IMR-90 (cell line): Measurements from ENCODE around the gene HSPB9. TPM values are rescaled to one million over a fixed set of nuclear protein-coding genes. Genes with fewer than 3 reads are reported as not detected.

Source experiments
- ATAC-seq: fragments of 200-7000 bp; cut with Tn5 transposase; 2 replicates; pipeline ENCODE4 v1.9.1; 2020; ENCODE audit warnings: low read depth, mild to moderate bottlenecking, moderate library complexity
- BruUV-seq: library from RNA; stranded (reverse); fragments of 400-500 nt; replicated peaks from 2 replicates; lab custom pipeline; 2021; lab: Mats Ljungman, UMichigan
- CTCF ChIA-PET: fragments of 300-600 bp; formaldehyde crosslinking; extraction: SDS; loops from one replicate; lab custom pipeline; 2021; ENCODE audit warnings: antibody characterized with exemption; lab: Yijun Ruan, JAX
- POLR2A ChIA-PET: fragments of 300-600 bp; sonication (Branson Sonifier 250); formaldehyde crosslinking; loops from one replicate; lab custom pipeline; 2022; ENCODE audit warnings: antibody characterized with exemption; ENCODE audit not compliant: unreplicated experiment; lab: Charles Lee
- DNase-seq: peaks from one replicate; pipeline ENCODE4 v3.0.0; 2013
- H2AFZ ChIP-seq: replicated peaks from 2 replicates; pipeline ENCODE3; 2013; ENCODE audit warnings: low read length, mild to moderate bottlenecking; ENCODE audit not compliant: poor library complexity
- H2AK5ac ChIP-seq: 2 replicates; pipeline ENCODE4 v1.6.1; 2013; ENCODE audit warnings: low read depth, low read length, inconsistent platforms
- H2AK9ac ChIP-seq: replicated peaks from 2 replicates; pipeline ENCODE3; 2013; ENCODE audit warnings: mild to moderate bottlenecking, low read depth, low read length, moderate library complexity; ENCODE audit not compliant: poor library complexity
- H2BK120ac ChIP-seq: 2 replicates; pipeline ENCODE4 v1.6.1; 2013; ENCODE audit warnings: low read depth, low read length, inconsistent platforms
- H2BK15ac ChIP-seq: 3 replicates; pipeline ENCODE4 v1.6.1; 2013; ENCODE audit warnings: low read depth, low read length, inconsistent platforms
- H2BK20ac ChIP-seq: 2 replicates; pipeline ENCODE4 v1.6.1; 2013; ENCODE audit warnings: low read depth, mild to moderate bottlenecking, inconsistent platforms, low read length, moderate library complexity
- H2BK5ac ChIP-seq: 2 replicates; pipeline ENCODE4 v1.6.1; 2013; ENCODE audit warnings: mild to moderate bottlenecking, low read depth, low read length, inconsistent platforms; ENCODE audit not compliant: poor library complexity, severe bottlenecking
- H3K14ac ChIP-seq: replicated peaks from 2 replicates; pipeline ENCODE4 v1.6.1; 2013; ENCODE audit warnings: low read depth, low read length, inconsistent platforms
- H3K18ac ChIP-seq: 2 replicates; pipeline ENCODE4 v1.6.1; 2013; ENCODE audit warnings: low read depth, low read length, control low read depth
- H3K23ac ChIP-seq: 2 replicates; pipeline ENCODE4 v1.6.1; 2013; ENCODE audit warnings: low read depth, low read length, inconsistent platforms
- H3K27ac ChIP-seq: 2 replicates; pipeline ENCODE4 v1.5.1; 2013; ENCODE audit warnings: mild to moderate bottlenecking, control low read depth, low read length; ENCODE audit not compliant: insufficient read depth
- H3K27me3 ChIP-seq: 2 replicates; pipeline ENCODE4 v1.6.1; 2013; ENCODE audit warnings: low read length; ENCODE audit not compliant: control insufficient read depth, insufficient read depth
- H3K36me3 ChIP-seq: 2 replicates; pipeline ENCODE4 v1.6.1; 2013; ENCODE audit warnings: low read length, mixed read lengths; ENCODE audit not compliant: control insufficient read depth, insufficient read depth
- H3K4ac ChIP-seq: 2 replicates; pipeline ENCODE4 v1.6.1; 2013; ENCODE audit warnings: low read depth, low read length, inconsistent platforms
- H3K4me1 ChIP-seq: 2 replicates; pipeline ENCODE4 v1.6.1; 2013; ENCODE audit warnings: low read length, mixed read lengths; ENCODE audit not compliant: control insufficient read depth, insufficient read depth
- H3K4me2 ChIP-seq: 2 replicates; pipeline ENCODE4 v1.6.1; 2013; ENCODE audit warnings: low read depth, mild to moderate bottlenecking, control low read depth, low read length, moderate library complexity
- H3K4me3 ChIP-seq: 2 replicates; pipeline ENCODE4 v1.5.1; 2013; ENCODE audit warnings: low read depth, mild to moderate bottlenecking, control low read depth, low read length, moderate library complexity; ENCODE audit not compliant: insufficient read depth
- H3K56ac ChIP-seq: 2 replicates; pipeline ENCODE4 v1.6.1; 2013; ENCODE audit warnings: low read length, inconsistent platforms; ENCODE audit not compliant: insufficient read depth; ENCODE audit errors: extremely low read depth
- H3K79me1 ChIP-seq, 2 experiments: 2 replicates each; pipeline ENCODE4 v1.6.1; 2013; ENCODE audit warnings: low read length in 2 of 2, inconsistent platforms in 1 of 2, low read depth in 1 of 2
- H3K9ac ChIP-seq: 2 replicates; pipeline ENCODE4 v1.6.1; 2013; ENCODE audit warnings: low read depth, low read length, control low read depth
- H3K9me1 ChIP-seq: 2 replicates; pipeline ENCODE4 v1.6.1; 2013; ENCODE audit warnings: low read length, inconsistent platforms; ENCODE audit not compliant: insufficient read depth
- H3K9me3 ChIP-seq: 2 replicates; pipeline ENCODE4 v1.6.1; 2013; ENCODE audit warnings: low read length; ENCODE audit not compliant: control insufficient read depth, insufficient read depth
- H4K20me1 ChIP-seq: 2 replicates; pipeline ENCODE4 v1.6.1; 2013; ENCODE audit warnings: low read length, inconsistent platforms; ENCODE audit not compliant: insufficient read depth
- H4K5ac ChIP-seq: 2 replicates; pipeline ENCODE4 v1.6.1; 2013; ENCODE audit warnings: mild to moderate bottlenecking, low read depth, low read length, control low read depth
- H4K8ac ChIP-seq, 2 experiments: 2 replicates each; pipeline ENCODE4 v1.6.1; 2013; ENCODE audit warnings: low read depth in 2 of 2, low read length in 2 of 2, control low read depth in 1 of 2, inconsistent platforms in 1 of 2
- H4K91ac ChIP-seq: 2 replicates; pipeline ENCODE4 v1.6.1; 2013; ENCODE audit warnings: low read depth, low read length, inconsistent platforms; ENCODE audit not compliant: insufficient read depth
- BHLHE40 ChIP-seq: fragments of 150-350 bp; IDR thresholded peaks from 2 replicates; pipeline ENCODE4 v1.6.1; 2016; ENCODE audit warnings: mild to moderate bottlenecking, low read depth, low read length
- CEBPB ChIP-seq: IDR thresholded peaks from 2 replicates; pipeline ENCODE4 v1.6.1; 2012; ENCODE audit warnings: low read depth, low read length, improper control_type of control experiment
- CHD1 ChIP-seq: IDR thresholded peaks from 2 replicates; pipeline ENCODE4 v1.6.1; 2012; ENCODE audit warnings: low read depth, low read length, improper control_type of control experiment
- CTCF ChIP-seq: conservative IDR thresholded peaks from 2 replicates; pipeline ENCODE4 v1.5.1; 2012; ENCODE audit warnings: mild to moderate bottlenecking, low read depth, low read length, improper control_type of control experiment
- FOS ChIP-seq: fragments of 150-350 bp; IDR thresholded peaks from 2 replicates; pipeline ENCODE4 v1.6.1; 2016; ENCODE audit warnings: low read depth, low read length
- MAFK ChIP-seq: IDR thresholded peaks from 2 replicates; pipeline ENCODE4 v1.6.1; 2012; ENCODE audit warnings: low read depth, low read length, improper control_type of control experiment
- MAZ ChIP-seq: IDR thresholded peaks from 2 replicates; pipeline ENCODE4 v1.6.1; 2012; ENCODE audit warnings: low read depth, mild to moderate bottlenecking, low read length, improper control_type of control experiment, moderate library complexity, borderline replicate concordance
- MXI1 ChIP-seq: IDR thresholded peaks from 2 replicates; pipeline ENCODE4 v1.6.1; 2012; ENCODE audit warnings: low read depth, mild to moderate bottlenecking, low read length, moderate library complexity, borderline replicate concordance
- NFE2L2 ChIP-seq: fragments of 150-350 bp; IDR thresholded peaks from 2 replicates; pipeline ENCODE4 v1.6.1; 2016; ENCODE audit warnings: low read depth, mild to moderate bottlenecking, low read length
- POLR2A ChIP-seq: IDR thresholded peaks from 2 replicates; pipeline ENCODE4 v1.6.1; 2012; ENCODE audit warnings: mild to moderate bottlenecking, low read depth, low read length
- RAD21 ChIP-seq: IDR thresholded peaks from 2 replicates; pipeline ENCODE4 v1.6.1; 2012; ENCODE audit warnings: low read length, improper control_type of control experiment
- RFX5 ChIP-seq: IDR thresholded peaks from 2 replicates; pipeline ENCODE4 v1.8.0; 2012; ENCODE audit warnings: low read depth, mild to moderate bottlenecking, low read length, moderate library complexity
- SMC3 ChIP-seq: fragments of 150-350 bp; IDR thresholded peaks from 2 replicates; pipeline ENCODE4 v1.6.1; 2016; ENCODE audit warnings: low read depth, mild to moderate bottlenecking, antibody characterized with exemption, low read length, moderate library complexity
- USF2 ChIP-seq: fragments of 150-350 bp; IDR thresholded peaks from 2 replicates; pipeline ENCODE4 v1.6.1; 2017; ENCODE audit warnings: mild to moderate bottlenecking, antibody characterized with exemption, low read length, low read depth
- WGBS, 2 experiments: methylation state at CpG; one replicate each; pipeline versions ENCODE4 v1.1.5 to v1.1.7; 2013; ENCODE audit warnings: missing lambda C conversion rate in 2 of 2; ENCODE audit not compliant: insufficient read length in 1 of 2; ENCODE audit errors: extremely low coverage in 2 of 2; 5-methylcytosine and 5-hydroxymethylcytosine counted together
- dilution Hi-C: fragments of 300-500 bp; cut with HindIII; formaldehyde crosslinking; loops from one replicate; pipeline ENCODE4 v1.14.3; 2018; ENCODE audit warnings: low sequenced_read_pairs; ENCODE audit not compliant: unreplicated experiment
- in situ Hi-C: fragments of 300-500 bp; cut with MboI; formaldehyde crosslinking; loops from 3 replicates; pipeline ENCODE4 v1.14.3; 2019; ENCODE audit warnings: low sequenced_read_pairs, inconsistent platforms, mixed read lengths
- intact Hi-C: fragments of 100-400 bp; cut with micrococcal nuclease; formaldehyde crosslinking; loops from 2 replicates; pipeline ENCODE4 v1.10.0; 2022
- polyA plus RNA-seq, 3 experiments: library from polyadenylated mRNA; depleted of rRNA; stranded (reverse); fragments of >200 nt; gene quantifications; 2 replicates each; pipeline ENCODE4 v1.2.3, GENCODE V29; 2012; ENCODE audit warnings: low replicate concordance in 1 of 3
- total RNA-seq: library from RNA; depleted of rRNA; stranded (reverse); fragments of >200 nt; gene quantifications from 2 replicates; pipeline ENCODE4 v1.2.3, GENCODE V29; 2012

Gene HSPB9
- total and polyA plus RNA-seq, 2 of the 4 experiments (the other 2 are of a cell fraction): not detected

- no peak for TF ChIP-seq BHLHE40
Measured at GRCh38 chr17:42116705-42117396, 5.8 kb upstream of the HSPB9 start (continued).

GRCh38 chr17:42117397-42118125 lies 5.0 kb upstream of the HSPB9 start:
- dilution Hi-C loops (no loop called here), in situ Hi-C loops (no loop called here), intact Hi-C loops (no loop called here)
- no peak overlapping the region for H3K4me2 ChIP-seq
- no peak overlapping the region for H3K27ac ChIP-seq
- H3K4ac ChIP-seq: no peak overlapping the region
- H3K27me3 ChIP-seq: no peaks in the 10 kb centered on the region
- H2BK5ac ChIP-seq: no peak overlapping the region
- peaks cover 9% of the 10 kb centered on the region for H3K4me1 ChIP-seq
- H2AK5ac ChIP-seq: no peak overlapping the region
- ChIA-PET POLR2A (no interaction called here), CTCF (interaction anchor here (0.5 kb wide), 1 partner anchor 443 kb away, joined by 3 read pairs; no protein-coding TSS in a partner anchor)
- H3K9me3 ChIP-seq: no peaks in the 10 kb centered on the region
- no peak overlapping the region for H2BK20ac ChIP-seq
- H2BK120ac ChIP-seq: no peak overlapping the region
- no peak for DNase-seq
- no peak overlapping the region for H2AFZ ChIP-seq
- H2AK9ac ChIP-seq: peak overlapping the region; percentile 48
- H3K9ac ChIP-seq: no peak overlapping the region
- H3K4me3 ChIP-seq: no peak overlapping the region
- peaks cover 3% of the 10 kb centered on the region; the same call in 1 of the 2 replicates for H4K20me1 ChIP-seq
- peaks cover 4% of the 10 kb centered on the region; the same call in 1 of the 2 replicates for H3K9me1 ChIP-seq
- H3K79me1 ChIP-seq: peaks cover 10 to 12% of the 10 kb centered on the region in 2 experiments; a peak in 3 of 4 replicates
- no peak overlapping the region for H2BK15ac ChIP-seq
- no TSS peak for BruUV-seq
- WGBS, 2 experiments: 89% methylated on average over 24 of the region's 30 CpGs; no CpG with 5 or more reads in 1 of the 2 experiments
- H3K18ac ChIP-seq: no peak overlapping the region
- H3K36me3 ChIP-seq: peaks cover 26% of the 10 kb centered on the region
- H3K56ac ChIP-seq: no peak overlapping the region
- no peak overlapping the region for H3K14ac ChIP-seq
- no peak for ATAC-seq
- H4K8ac ChIP-seq: no peak overlapping the region
- no peak overlapping the region for H3K23ac ChIP-seq
- no peak overlapping the region for H4K5ac ChIP-seq
- H4K91ac ChIP-seq: no peak overlapping the region
- TF ChIP-seq BHLHE40: no peak
- no peak for TF ChIP-seq CEBPB
- no peak for TF ChIP-seq MAFK
- TF ChIP-seq RAD21: no peak
- TF ChIP-seq CHD1: no peak
- TF ChIP-seq MAZ: no peak
- no peak for TF ChIP-seq NFE2L2
- TF ChIP-seq POLR2A: no peak
- TF ChIP-seq CTCF: no peak
- no peak for TF ChIP-seq RFX5
- TF ChIP-seq USF2: no peak
- TF ChIP-seq SMC3: no peak
- TF ChIP-seq MXI1: no peak
- no peak for TF ChIP-seq FOS
